ENCODE measurements around the gene ASAP3. TPM values are rescaled to one million over a fixed set of nuclear protein-coding genes. Genes with fewer than 3 reads are reported as not detected.

Gene ASAP3
- total RNA-seq, 1 experiment from 2014 or later, result 17.9 TPM

DNA sequence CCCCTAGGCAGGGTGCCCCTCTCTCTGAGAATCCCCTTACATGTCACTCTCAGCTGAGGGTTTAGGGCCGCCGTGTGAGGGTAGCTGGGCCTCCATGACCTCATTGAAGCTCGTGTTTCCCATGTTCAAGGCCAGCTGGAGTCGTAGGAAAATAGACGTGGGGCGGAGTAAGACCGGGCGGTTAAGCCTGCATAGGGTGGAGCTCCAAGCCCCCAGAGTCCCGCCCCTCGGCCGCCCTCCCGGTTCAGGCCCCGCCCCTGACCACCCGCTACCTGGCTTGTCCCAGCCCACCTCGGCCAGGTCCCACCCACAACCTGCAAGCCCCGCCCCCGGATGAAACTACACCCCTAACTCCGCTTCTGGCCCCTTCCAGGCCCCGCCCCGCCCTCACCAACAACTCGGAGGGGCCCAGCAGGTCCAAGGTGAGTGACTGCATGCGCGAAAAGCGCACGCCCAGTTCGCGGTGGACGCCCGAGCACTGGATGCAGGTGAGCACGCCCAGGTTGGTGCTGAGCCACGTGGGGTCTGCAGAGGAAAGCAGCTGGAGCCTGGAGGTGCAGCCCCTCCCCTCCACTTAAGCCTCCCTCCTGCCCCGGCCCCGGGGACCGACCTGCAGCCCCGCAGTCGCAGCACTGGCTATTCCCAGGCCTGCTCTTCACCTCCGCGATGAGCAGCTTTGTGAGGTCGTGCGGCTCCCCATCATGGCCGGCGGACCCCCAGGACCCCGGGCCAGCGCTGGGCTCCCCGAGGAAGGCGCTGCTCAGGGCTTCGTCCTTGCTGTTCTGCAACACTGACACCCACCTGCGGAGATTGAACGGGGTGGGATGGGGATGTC lies 47.2 kb downstream of the ASAP3 start:
- Histone ChIP-seq H3K27ac (ENCODE audit: low read length) (no peak overlapping the region), H3K27me3 (ENCODE audit: control insufficient read depth, insufficient read depth, low read length) (no peaks in the 10 kb centered on the region), H3K36me3 (ENCODE audit: control insufficient read depth, insufficient read depth, low read length) (no peaks in the 10 kb centered on the region), H3K4me3 (ENCODE audit: low read depth in 2 of 2, low read length in 2 of 2) (no peak overlapping the region), H3K9me3 (ENCODE audit: control insufficient read depth, insufficient read depth, low read depth, low read length) (no peaks in the 10 kb centered on the region), H3K4me1 (ENCODE audit: control insufficient read depth, insufficient read depth, low read length) (no peaks in the 10 kb centered on the region)
- CTCF ChIA-PET, result no interaction called here
- DNase-seq (ENCODE audit: low read depth, low spot score) (no peak), ATAC-seq (peak; percentile 65; the same call in 1 of the 2 replicates)
- TF ChIP-seq POLR2AphosphoS5 (IDR thresholded peaks at IDR 0.05; ENCODE audit: low read depth, low read length) (no peak), SIN3A (IDR thresholded peaks at IDR 0.05; ENCODE audit: borderline replicate concordance, insufficient read depth, low read depth, low read length) (no peak), TCF7L2 (IDR thresholded peaks at IDR 0.05; ENCODE audit: low read depth, low read length) (no peak)
- TF ChIP-seq, protein P1, sequence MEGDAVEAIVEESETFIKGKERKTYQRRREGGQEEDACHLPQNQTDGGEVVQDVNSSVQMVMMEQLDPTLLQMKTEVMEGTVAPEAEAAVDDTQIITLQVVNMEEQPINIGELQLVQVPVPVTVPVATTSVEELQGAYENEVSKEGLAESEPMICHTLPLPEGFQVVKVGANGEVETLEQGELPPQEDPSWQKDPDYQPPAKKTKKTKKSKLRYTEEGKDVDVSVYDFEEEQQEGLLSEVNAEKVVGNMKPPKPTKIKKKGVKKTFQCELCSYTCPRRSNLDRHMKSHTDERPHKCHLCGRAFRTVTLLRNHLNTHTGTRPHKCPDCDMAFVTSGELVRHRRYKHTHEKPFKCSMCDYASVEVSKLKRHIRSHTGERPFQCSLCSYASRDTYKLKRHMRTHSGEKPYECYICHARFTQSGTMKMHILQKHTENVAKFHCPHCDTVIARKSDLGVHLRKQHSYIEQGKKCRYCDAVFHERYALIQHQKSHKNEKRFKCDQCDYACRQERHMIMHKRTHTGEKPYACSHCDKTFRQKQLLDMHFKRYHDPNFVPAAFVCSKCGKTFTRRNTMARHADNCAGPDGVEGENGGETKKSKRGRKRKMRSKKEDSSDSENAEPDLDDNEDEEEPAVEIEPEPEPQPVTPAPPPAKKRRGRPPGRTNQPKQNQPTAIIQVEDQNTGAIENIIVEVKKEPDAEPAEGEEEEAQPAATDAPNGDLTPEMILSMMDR (IDR thresholded peaks at IDR 0.05), result no peak
- TF ChIP-seq, protein P2, sequence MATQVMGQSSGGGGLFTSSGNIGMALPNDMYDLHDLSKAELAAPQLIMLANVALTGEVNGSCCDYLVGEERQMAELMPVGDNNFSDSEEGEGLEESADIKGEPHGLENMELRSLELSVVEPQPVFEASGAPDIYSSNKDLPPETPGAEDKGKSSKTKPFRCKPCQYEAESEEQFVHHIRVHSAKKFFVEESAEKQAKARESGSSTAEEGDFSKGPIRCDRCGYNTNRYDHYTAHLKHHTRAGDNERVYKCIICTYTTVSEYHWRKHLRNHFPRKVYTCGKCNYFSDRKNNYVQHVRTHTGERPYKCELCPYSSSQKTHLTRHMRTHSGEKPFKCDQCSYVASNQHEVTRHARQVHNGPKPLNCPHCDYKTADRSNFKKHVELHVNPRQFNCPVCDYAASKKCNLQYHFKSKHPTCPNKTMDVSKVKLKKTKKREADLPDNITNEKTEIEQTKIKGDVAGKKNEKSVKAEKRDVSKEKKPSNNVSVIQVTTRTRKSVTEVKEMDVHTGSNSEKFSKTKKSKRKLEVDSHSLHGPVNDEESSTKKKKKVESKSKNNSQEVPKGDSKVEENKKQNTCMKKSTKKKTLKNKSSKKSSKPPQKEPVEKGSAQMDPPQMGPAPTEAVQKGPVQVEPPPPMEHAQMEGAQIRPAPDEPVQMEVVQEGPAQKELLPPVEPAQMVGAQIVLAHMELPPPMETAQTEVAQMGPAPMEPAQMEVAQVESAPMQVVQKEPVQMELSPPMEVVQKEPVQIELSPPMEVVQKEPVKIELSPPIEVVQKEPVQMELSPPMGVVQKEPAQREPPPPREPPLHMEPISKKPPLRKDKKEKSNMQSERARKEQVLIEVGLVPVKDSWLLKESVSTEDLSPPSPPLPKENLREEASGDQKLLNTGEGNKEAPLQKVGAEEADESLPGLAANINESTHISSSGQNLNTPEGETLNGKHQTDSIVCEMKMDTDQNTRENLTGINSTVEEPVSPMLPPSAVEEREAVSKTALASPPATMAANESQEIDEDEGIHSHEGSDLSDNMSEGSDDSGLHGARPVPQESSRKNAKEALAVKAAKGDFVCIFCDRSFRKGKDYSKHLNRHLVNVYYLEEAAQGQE (IDR thresholded peaks at IDR 0.05; ENCODE audit: insufficient read depth in 1 of 2, low read depth in 2 of 2, low read length in 1 of 2), result no peak
- in situ Hi-C loops (cut with HindIII; ENCODE audit: low pct_unique_long_range_greater_than_20kb, low sequenced_read_pairs) (no loop called here), intact Hi-C loops (cut with micrococcal nuclease; ENCODE audit: unreplicated experiment) (no loop called here)
- no TSS peak for BruUV-seq (replicated peaks)
- POLR2A ChIA-PET, result interaction anchor here (0.7 kb wide), 1 partner anchor 718 kb away, joined by 3 read pairs; no protein-coding TSS in a partner anchor

DNA sequence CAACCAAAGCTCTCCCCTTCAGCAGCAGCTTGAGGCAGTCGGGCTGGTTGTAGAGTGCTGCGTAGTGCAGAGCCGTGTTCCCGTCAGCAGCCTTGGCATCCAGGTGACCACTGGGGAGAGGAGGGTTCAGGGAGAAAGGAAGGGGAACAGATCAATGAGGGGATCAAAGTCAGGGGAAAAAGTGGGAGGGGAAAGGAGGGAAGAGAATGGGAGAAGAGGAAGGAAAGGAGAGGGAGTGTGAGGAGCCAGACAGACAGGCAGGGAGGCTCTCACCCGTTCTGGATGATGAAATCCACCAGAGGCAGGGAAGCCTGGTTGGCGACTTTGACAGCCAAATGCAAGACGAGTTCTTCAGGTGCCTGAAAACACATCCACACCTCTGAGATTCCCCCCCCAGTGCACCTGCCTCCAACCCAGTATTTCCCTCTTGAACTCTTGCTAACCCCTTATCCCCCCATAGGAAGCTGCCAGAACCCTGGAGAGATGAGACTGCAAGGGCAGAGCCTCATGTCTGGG lies 49.7 kb downstream of the ASAP3 start:
- H3K36me3 ChIP-seq (ENCODE audit: control insufficient read depth, insufficient read depth, low read length), result no peaks in the 10 kb centered on the region

More for the DNA sequence above, 49.7 kb downstream of the ASAP3 start:
- Histone ChIP-seq H3K27ac (ENCODE audit: low read length) (no peak overlapping the region), H3K9me3 (ENCODE audit: control insufficient read depth, insufficient read depth, low read depth, low read length) (no peaks in the 10 kb centered on the region), H3K27me3 (ENCODE audit: control insufficient read depth, insufficient read depth, low read length) (no peaks in the 10 kb centered on the region), H3K4me1 (ENCODE audit: control insufficient read depth, insufficient read depth, low read length) (no peaks in the 10 kb centered on the region), H3K4me3 (ENCODE audit: low read depth in 2 of 2, low read length in 2 of 2) (no peak overlapping the region)
- TF ChIP-seq, protein P1 (IDR thresholded peaks at IDR 0.05), result no peak
- TF ChIP-seq, protein P2 (IDR thresholded peaks at IDR 0.05; ENCODE audit: insufficient read depth in 1 of 2, low read depth in 2 of 2, low read length in 1 of 2), result no peak
- no peak for TF ChIP-seq POLR2AphosphoS5 (IDR thresholded peaks at IDR 0.05; ENCODE audit: low read depth, low read length)
- no peak for TF ChIP-seq TCF7L2 (IDR thresholded peaks at IDR 0.05; ENCODE audit: low read depth, low read length)
- TF ChIP-seq SIN3A (IDR thresholded peaks at IDR 0.05; ENCODE audit: borderline replicate concordance, insufficient read depth, low read depth, low read length), result no peak
- in situ Hi-C loops (cut with HindIII; ENCODE audit: low pct_unique_long_range_greater_than_20kb, low sequenced_read_pairs), result no loop called here
- no peak for DNase-seq (ENCODE audit: low read depth, low spot score)
- ChIA-PET CTCF (no interaction called here), POLR2A (no interaction called here)
- ATAC-seq, result no peak
- BruUV-seq (replicated peaks), result no TSS peak
- intact Hi-C loops (cut with micrococcal nuclease; ENCODE audit: unreplicated experiment), result no loop called here

Data from Panc1 (cell line).